Natural killer cell treated with Interleukin-12 subunit alpha and Interleukin-12 subunit beta and Interleukin-15 and Interleukin-18, amount 100 ng/mL, for 72 hours (primary cell): ENCODE measurements around the gene S100P. TPM values are rescaled to one million over a fixed set of nuclear protein-coding genes. Genes with fewer than 3 reads are reported as not detected.

ENCODE experiments used
- ATAC-seq, 2 donors: fragments of 150-1000 bp; cut with Tn5 transposase in 1 of 2; sonication (Bioruptor Pico), chemical (Tn5 transposase) in 1 of 2; 2 replicates each; pipeline ENCODE4 v1.10.0; 2021
- DNase-seq: peaks from one replicate; pipeline ENCODE4 v3.0.0; 2022; ENCODE audit warnings: low spot score
- H3K27ac Mint-ChIP-seq, 2 donors: 1 replicate in 1 of 2; 2 replicates in 1 of 2; pipeline ENCODE4 v1.8.0; 2022; ENCODE audit warnings: mixed read lengths in 2 of 2, mild to moderate bottlenecking in 1 of 2, moderate library complexity in 1 of 2
- H3K27me3 Mint-ChIP-seq, 2 donors: 1 replicate in 1 of 2; 2 replicates in 1 of 2; pipeline ENCODE4 v1.8.0; 2022; ENCODE audit warnings: mixed read lengths in 2 of 2
- H3K36me3 Mint-ChIP-seq: one replicate; pipeline ENCODE4 v1.8.0; 2022; ENCODE audit warnings: mixed read lengths
- H3K4me1 Mint-ChIP-seq, 2 donors: 1 replicate in 1 of 2; 2 replicates in 1 of 2; pipeline ENCODE4 v1.8.0; 2022; ENCODE audit warnings: low read depth in 2 of 2, mixed read lengths in 2 of 2, mild to moderate bottlenecking in 1 of 2
- H3K4me3 Mint-ChIP-seq: one replicate; pipeline ENCODE4 v1.8.0; 2022; ENCODE audit warnings: mixed read lengths
- H3K9me3 Mint-ChIP-seq: 2 replicates; pipeline ENCODE4 v1.8.0; 2022; ENCODE audit warnings: mixed read lengths
- total RNA-seq, 2 donors: library from RNA; stranded (reverse); gene quantifications; one replicate each; pipeline ENCODE4 v1.2.3, GENCODE V29; 2022

Gene S100P
- total RNA-seq, 2 donors from 2014 or later: 4.5 to 5.1 TPM

DNA sequence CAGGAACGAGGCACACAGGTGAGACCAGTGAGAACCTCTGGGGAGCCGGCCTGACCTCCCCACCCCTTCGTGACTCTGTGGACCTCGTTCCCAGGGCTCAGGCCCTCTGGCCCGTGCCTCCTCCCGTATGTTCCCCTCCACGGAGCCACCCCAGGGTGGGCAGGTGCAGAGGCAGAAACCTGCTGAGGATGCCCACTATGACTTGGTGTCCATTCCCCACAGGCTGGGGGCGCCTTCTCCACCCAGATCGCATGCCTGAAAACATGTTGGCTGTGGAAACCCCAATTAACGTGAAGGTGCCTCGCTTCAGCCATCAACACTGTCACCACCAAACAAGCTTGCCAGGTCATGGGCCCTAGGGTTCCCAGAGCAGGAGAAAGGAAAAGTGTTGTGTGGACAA is 49.3 kb downstream of the S100P start:
- no peak overlapping the region for H3K27ac Mint-ChIP-seq
- H3K9me3 Mint-ChIP-seq: no peaks in the 10 kb centered on the region
- no peak overlapping the region for H3K4me3 Mint-ChIP-seq
- no peak for ATAC-seq
- H3K36me3 Mint-ChIP-seq: no peaks in the 10 kb centered on the region
- H3K4me1 Mint-ChIP-seq: peaks cover 0 to 4% of the 10 kb centered on the region in 2 donors
- no peak for DNase-seq
- H3K27me3 Mint-ChIP-seq: no peaks in the 10 kb centered on the region

Other genes with a start within 250 kb of the S100P start
- gene PPP2R2C, start 221.3 kb upstream of the S100P start, total RNA-seq: not detected
- 10 to 100 TPM; 23.8 to 30.7 TPM for gene MAN2B2, start 118.7 kb upstream of the S100P start, total RNA-seq
- 100 to 1,000 TPM; 102 to 123 TPM for gene MRFAP1, start 53.2 kb upstream of the S100P start, total RNA-seq
- gene MRFAP1L1, start 16.0 kb downstream of the S100P start, total RNA-seq: 10 to 100 TPM; 44.0 to 55.1 TPM
- gene BLOC1S4, start 22.3 kb downstream of the S100P start, total RNA-seq: 10 to 100 TPM; 15.9 to 16.7 TPM
- gene KIAA0232, start 88.8 kb downstream of the S100P start, total RNA-seq: 10 to 100 TPM; 19.5 to 20.6 TPM
- 10 to 100 TPM; 37.3 to 56.9 TPM for gene TBC1D14, start 215.9 kb downstream of the S100P start, total RNA-seq